NCI-H460 (cell line): ENCODE measurements around the gene ZRANB3. TPM values are rescaled to one million over a fixed set of nuclear protein-coding genes. Genes with fewer than 3 reads are reported as not detected.
"Not testable (repeated sequence)": the region's sequence is repeated elsewhere in the genome, so short reads cannot be mapped to it uniquely, and the experiment has no call there.

Experiments
- DNase-seq: peaks from one replicate; pipeline ENCODE4 v3.0.0-alpha.2; 2016; ENCODE audit warnings: low read depth; ENCODE audit errors: extremely low read depth
- small RNA-seq, 2 experiments: library from RNA; depleted of rRNA; stranded (forward); fragments of <200 nt; gene quantifications; one replicate each; pipeline ENCODE3, GENCODE V24; 2014
- total RNA-seq: library from RNA; depleted of rRNA; stranded (reverse); fragments of >200 nt; shearing (Covaris generic); gene quantifications from 2 replicates; pipeline ENCODE4 v1.2.3, GENCODE V29; 2014; rRNA removed

ZRANB3 gene
- total RNA-seq, 1 experiment from 2014 or later: 18.2 TPM

DNA sequence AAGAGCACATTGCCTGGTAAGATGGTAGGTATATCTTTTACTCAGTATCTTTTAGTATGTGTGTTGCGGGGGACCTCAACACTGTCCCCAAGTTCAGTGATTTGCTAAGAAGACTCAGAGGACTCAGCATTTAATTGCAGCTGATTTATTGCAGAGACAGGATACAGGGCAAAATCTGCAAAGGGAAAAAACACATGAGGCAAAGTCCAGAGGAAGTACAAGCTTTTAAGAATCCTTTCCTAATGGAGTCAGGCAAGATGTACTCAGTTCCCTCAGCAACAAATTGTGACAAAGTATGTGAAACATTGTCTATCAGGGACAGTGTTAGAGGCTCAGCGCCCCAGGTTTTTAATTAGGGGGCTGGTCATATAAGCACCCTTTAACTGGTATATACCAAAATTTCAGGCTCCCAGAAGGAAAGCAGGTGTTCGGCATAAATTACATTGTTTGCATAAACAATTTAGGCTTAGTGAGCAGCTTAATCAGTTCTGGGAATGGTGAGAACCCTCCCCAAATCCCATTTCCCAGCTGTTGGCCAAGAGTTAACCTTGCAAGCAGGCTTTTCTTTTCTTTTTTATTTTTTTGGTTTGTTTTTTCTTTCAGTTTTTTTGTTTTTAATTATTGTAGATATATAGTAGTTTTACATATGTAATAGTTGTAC lies 437.2 kb downstream of the ZRANB3 start:
- no peak for DNase-seq

DNA sequence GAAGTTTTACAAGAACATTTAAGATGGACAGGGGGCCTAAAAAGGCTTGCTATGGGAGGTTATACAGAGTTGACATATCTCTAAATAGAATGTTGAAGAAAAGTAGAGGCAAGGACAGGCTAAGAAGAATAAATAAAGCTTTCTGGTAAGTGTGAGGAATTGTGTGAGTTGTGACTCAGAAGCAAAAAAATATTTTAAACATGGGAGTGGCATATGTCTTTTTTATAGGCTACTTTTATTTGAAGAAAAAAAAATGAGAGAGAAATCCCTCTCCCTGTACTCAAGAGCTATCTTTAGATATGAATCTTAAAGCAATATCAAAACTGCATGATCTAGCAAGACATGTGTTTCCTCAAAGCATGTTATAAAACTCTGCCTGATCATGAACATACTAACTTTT lies 437.8 kb downstream of the ZRANB3 start:
- DNase-seq: no peak

DNA sequence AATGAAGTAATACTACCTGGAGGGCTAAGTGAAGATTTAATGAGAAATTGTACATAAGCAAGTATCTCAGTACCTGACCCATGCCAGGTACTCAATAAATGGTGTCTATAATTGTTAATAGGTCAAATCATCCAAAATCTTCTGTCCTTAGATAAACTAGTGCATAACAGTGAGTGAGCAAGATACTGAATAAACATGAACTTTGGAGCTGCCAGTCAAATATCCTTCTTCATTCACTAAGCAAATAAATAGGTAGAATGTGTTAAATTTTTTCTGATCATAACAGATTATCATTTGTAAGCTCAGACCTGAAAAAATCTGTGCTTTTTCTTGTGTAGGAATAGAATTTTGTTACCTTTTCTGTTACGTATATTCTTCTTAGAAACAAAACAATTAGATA lies 439.3 kb downstream of the ZRANB3 start:
- DNase-seq: no peak

DNA sequence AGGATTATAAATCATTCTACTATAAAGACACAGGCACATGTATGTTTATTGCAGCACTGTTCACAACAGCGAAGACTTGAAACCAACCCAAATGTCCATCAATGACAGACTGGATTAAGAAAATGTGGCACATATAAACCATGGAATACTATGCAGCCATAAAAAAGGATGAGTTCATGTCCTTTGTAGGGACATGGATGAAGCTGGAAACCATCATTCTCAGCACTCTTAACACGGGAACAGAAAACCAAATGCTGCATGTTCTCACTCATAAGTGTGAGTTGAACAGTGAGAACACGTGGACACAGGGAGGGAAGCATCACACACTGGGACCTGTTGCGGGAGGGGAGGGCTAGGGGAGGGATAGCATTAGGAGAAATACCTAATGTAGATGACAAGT lies 441.4 kb downstream of the ZRANB3 start:
- DNase-seq: not testable (repeated sequence)

Small RNA genes lying within 50 kb of the gene (small RNA-seq; reads per million reads assigned to genes)
- gene SNORA40B: 0.21 to 1.6 reads per million in 2 experiments

Other genes starting within 250 kb of the ZRANB3 start
- 22.5 and 23.6 TPM in 2 replicates for gene R3HDM1, start 266 bp upstream of the ZRANB3 start, total RNA-seq
- gene UBXN4, start 210.6 kb upstream of the ZRANB3 start, total RNA-seq: 71.4 and 85.9 TPM in 2 replicates